Bronchial epithelial cell (primary cell): ENCODE data around the gene INSM2. TPM values are rescaled to one million over a fixed set of nuclear protein-coding genes. Genes with fewer than 3 reads are reported as not detected.

Experiments
- DNase-seq: peaks from one replicate; pipeline ENCODE4 v3.0.0-alpha.2; 2010; ENCODE audit warnings: low read depth
- FAIRE-seq: peaks from 2 replicates; lab custom pipeline; 2011; peaks lifted over from hg19 to GRCh38; lab: Jason Lieb, UNC
- H3K27me3 ChIP-seq: 2 replicates; pipeline ENCODE4 v1.5.1; 2011; ENCODE audit warnings: low read length; ENCODE audit not compliant: control insufficient read depth, insufficient read depth
- H3K36me3 ChIP-seq: 2 replicates; pipeline ENCODE4 v1.5.1; 2011; ENCODE audit warnings: low read length; ENCODE audit not compliant: control insufficient read depth, insufficient read depth
- H3K4me3 ChIP-seq: 2 replicates; pipeline ENCODE4 v1.5.1; 2011; ENCODE audit warnings: mild to moderate bottlenecking, low read depth, low read length, control low read depth
- total RNA-seq: library from RNA; depleted of rRNA; stranded (reverse); fragments of >200 nt; gene quantifications from 2 replicates; pipeline ENCODE4 v1.2.1, GENCODE V29; 2014
- TF ChIP-seq, protein P1 (sequence below): IDR thresholded peaks from 2 replicates; pipeline ENCODE4 v1.5.1; 2011; ENCODE audit warnings: mild to moderate bottlenecking, moderate library complexity, low read length, control low read depth, inconsistent platforms; ENCODE audit not compliant: insufficient read depth, severe bottlenecking

Gene INSM2, protein sequence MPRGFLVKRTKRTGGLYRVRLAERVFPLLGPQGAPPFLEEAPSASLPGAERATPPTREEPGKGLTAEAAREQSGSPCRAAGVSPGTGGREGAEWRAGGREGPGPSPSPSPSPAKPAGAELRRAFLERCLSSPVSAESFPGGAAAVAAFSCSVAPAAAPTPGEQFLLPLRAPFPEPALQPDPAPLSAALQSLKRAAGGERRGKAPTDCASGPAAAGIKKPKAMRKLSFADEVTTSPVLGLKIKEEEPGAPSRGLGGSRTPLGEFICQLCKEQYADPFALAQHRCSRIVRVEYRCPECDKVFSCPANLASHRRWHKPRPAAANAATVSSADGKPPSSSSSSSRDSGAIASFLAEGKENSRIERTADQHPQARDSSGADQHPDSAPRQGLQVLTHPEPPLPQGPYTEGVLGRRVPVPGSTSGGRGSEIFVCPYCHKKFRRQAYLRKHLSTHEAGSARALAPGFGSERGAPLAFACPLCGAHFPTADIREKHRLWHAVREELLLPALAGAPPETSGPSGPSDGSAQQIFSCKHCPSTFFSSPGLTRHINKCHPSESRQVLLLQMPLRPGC
- total RNA-seq, result not detected in 2 replicates

DNA sequence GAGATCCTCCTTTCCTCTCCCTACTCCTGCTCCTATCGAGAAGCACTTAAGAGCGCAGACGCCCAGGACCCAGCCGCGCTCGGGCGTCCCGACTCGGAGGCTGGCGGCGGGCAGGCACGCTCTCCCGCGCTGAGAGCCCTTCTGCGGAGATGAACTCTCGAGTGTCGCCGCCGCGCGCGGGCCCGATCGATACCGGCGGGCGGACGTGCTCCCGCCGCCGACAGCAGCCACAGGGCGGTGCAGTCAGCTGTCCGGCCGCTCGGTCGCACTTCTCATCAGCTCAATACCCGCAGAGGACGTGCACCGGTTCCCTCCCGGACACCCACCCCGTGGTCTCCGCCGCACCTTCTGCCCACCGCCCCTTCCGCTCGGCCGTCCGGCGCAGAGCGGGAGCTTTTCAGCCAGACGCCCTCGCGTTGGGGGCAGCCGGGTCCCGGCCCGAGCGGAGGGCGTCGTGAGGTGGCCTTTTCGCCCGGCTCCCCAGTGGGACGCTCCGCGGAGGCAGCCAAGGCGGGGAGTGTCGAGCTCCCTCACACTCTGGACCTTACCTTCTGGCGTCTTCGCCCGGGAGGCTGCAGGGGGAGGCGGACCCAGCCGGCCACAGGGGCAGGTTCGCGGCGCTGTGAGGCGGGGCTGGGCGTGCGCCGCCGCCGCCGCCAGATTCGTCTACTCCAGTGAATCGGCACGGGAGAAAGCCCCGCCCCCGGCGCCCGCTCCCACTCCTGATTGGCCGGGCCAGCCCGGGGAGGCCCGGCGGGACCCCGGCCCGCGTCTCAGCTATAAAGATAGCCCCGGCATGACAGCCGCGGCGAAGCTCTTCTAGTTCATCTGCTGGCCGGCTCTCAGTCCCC is at the start of gene INSM2:
Gene INSM2, plus strand, starts transcription at position 808 of the 851 bp plus-strand sequence. CDS start 89 bp downstream, outside the sequence.
- TF ChIP-seq, protein P1, sequence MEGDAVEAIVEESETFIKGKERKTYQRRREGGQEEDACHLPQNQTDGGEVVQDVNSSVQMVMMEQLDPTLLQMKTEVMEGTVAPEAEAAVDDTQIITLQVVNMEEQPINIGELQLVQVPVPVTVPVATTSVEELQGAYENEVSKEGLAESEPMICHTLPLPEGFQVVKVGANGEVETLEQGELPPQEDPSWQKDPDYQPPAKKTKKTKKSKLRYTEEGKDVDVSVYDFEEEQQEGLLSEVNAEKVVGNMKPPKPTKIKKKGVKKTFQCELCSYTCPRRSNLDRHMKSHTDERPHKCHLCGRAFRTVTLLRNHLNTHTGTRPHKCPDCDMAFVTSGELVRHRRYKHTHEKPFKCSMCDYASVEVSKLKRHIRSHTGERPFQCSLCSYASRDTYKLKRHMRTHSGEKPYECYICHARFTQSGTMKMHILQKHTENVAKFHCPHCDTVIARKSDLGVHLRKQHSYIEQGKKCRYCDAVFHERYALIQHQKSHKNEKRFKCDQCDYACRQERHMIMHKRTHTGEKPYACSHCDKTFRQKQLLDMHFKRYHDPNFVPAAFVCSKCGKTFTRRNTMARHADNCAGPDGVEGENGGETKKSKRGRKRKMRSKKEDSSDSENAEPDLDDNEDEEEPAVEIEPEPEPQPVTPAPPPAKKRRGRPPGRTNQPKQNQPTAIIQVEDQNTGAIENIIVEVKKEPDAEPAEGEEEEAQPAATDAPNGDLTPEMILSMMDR, result peak; percentile 15
- Histone ChIP-seq H3K27me3 (peaks cover 30% of the 10 kb centered on the region), H3K36me3 (no peaks in the 10 kb centered on the region)

DNA sequence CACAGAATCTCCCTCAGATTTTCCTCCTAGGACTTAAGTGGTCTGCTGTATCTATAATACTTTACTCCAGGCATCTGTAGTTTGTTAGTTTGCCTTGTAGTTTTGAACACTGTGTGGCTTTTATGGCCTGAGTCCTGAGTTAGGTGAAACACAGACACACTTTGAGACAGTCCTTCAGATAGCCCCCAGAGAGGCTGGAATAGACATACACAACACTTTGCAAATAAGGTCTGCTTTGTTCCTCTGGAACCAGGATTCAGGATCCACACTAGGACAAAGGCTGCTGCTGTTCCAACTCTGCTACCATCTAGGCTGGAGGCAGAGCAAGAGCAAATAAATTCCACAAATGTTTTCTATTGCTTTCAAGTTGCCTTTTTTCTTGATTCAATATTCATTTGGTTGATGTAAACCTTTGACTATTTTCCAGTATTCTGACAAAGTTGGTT is 41.4 kb upstream of the INSM2 start:
- H3K4me3 ChIP-seq, result no peak overlapping the region
- TF ChIP-seq, protein P1, result no peak
- DNase-seq, result no peak
- no peaks in the 10 kb centered on the region for H3K27me3 ChIP-seq
- FAIRE-seq, result no peak
- H3K36me3 ChIP-seq, result no peaks in the 10 kb centered on the region

More for the DNA sequence above, at the start of gene INSM2:
- H3K4me3 ChIP-seq, result peak within 1 kb of the TSS; percentile 51
- no peak for FAIRE-seq
- peak; percentile 22 for DNase-seq

DNA sequence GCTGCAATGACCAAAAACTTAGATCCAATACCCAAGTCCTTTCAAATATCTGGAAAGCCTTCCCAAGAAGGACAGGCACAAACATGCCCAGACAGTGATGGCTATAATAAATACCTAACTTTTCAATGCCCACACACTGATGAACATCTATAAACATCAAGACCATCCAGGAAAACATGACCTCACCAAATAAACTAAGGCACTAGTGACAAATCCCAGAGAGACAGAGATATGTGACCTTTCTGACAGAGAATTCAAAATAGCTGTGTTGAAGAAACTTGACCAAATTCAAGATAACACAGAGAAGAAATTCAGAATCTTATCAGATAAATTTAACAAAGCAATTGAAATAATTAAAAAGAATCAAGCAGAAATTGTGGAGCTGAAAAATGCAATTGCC is 38.7 kb upstream of the INSM2 start:
- TF ChIP-seq, protein P1, result no peak
- Histone ChIP-seq H3K27me3 (no peaks in the 10 kb centered on the region), H3K4me3 (no peak overlapping the region), H3K36me3 (no peaks in the 10 kb centered on the region)
- FAIRE-seq (no peak), DNase-seq (peak; percentile 20)

DNA sequence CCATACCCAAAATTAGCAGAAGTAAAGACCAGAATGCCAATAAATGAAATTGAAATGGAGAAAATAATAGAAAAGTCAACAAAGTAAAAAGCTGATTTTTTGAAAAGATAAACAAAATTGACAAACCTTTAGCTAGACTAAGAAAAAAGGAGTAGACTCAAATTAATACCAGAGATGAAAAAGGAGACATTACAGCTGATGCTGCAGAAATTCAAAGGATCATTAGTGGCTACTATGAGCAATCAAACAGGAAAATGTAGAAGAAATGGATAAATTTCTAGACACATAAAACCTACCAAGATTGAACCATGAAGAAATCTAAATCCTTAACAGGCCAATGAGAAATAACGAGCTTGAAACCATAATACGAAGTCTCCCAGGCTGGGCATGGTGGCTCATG is 34.8 kb upstream of the INSM2 start:
- Histone ChIP-seq H3K27me3 (no peaks in the 10 kb centered on the region), H3K4me3 (no peak overlapping the region), H3K36me3 (no peaks in the 10 kb centered on the region)
- TF ChIP-seq, protein P1, result no peak
- DNase-seq (no peak), FAIRE-seq (no peak)

DNA sequence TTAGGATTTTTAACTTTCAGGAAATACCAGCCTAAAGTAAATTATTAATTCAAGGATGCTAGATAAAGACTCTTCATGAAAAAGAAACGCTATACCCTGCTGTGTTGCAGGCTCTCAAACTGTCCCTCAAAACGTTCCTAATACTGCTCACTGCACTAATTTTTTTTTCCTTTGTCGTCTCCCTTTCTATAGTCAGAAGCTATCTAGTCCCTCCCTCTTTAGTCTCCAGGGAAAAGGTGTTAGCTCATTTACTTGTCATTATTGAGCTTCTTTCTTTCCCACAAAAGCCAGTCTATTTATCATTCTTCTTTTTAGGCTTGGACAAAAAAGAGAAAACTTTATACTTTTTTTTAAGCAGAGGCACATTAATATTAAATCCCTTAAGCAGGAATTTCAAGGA is 30.3 kb upstream of the INSM2 start:
- DNase-seq (no peak), FAIRE-seq (no peak)
- Histone ChIP-seq H3K27me3 (no peaks in the 10 kb centered on the region), H3K36me3 (no peaks in the 10 kb centered on the region), H3K4me3 (no peak overlapping the region)
- TF ChIP-seq, protein P1, result no peak
